HepG2 (cell line): ENCODE data around the gene CST3. TPM values are rescaled to one million over a fixed set of nuclear protein-coding genes. Genes with fewer than 3 reads are reported as not detected.

Experiments
- ARID5B ChIP-seq: IDR thresholded peaks from 2 replicates; pipeline ENCODE4 v1.4.0; 2020; ENCODE audit warnings: mild to moderate bottlenecking, missing genetic modification reagents
- CENPT ChIP-seq: sonication (generic); formaldehyde crosslinking; IDR thresholded peaks from 2 replicates; pipeline ENCODE4 v1.8.0; 2022; ENCODE audit warnings: low read depth, mild to moderate bottlenecking, moderate library complexity, missing genetic modification reagents
- CERS6 ChIP-seq: sonication (generic); formaldehyde crosslinking; IDR thresholded peaks from 2 replicates; pipeline ENCODE4 v1.5.0; 2020; ENCODE audit warnings: missing genetic modification reagents
- DMAP1 ChIP-seq: IDR thresholded peaks from 2 replicates; pipeline ENCODE4 v1.6.1; 2016
- FOSL2 ChIP-seq: sonication (generic); formaldehyde crosslinking; IDR thresholded peaks from 2 replicates; pipeline ENCODE4 v1.4.0; 2020; ENCODE audit warnings: missing genetic modification reagents
- NFIB ChIP-seq: sonication (generic); formaldehyde crosslinking; IDR thresholded peaks from 2 replicates; pipeline ENCODE4 v1.9.0; 2021; ENCODE audit warnings: missing genetic modification reagents, mild to moderate bottlenecking, borderline replicate concordance
- NFYB ChIP-seq: sonication (generic); formaldehyde crosslinking; IDR thresholded peaks from 2 replicates; pipeline ENCODE4 v1.4.0; 2020; ENCODE audit warnings: missing genetic modification reagents
- PRDM15 ChIP-seq: sonication (generic); formaldehyde crosslinking; IDR thresholded peaks from 2 replicates; pipeline ENCODE4 v1.4.0; 2020; ENCODE audit warnings: missing genetic modification reagents
- PRMT3 ChIP-seq: sonication (generic); formaldehyde crosslinking; IDR thresholded peaks from 2 replicates; pipeline ENCODE4 v1.8.1; 2022; ENCODE audit warnings: low read depth, mild to moderate bottlenecking, moderate library complexity, missing genetic modification reagents, borderline replicate concordance
- SOX5 ChIP-seq: IDR thresholded peaks from 2 replicates; pipeline ENCODE4 v1.6.1; 2016; ENCODE audit warnings: borderline replicate concordance
- TFAP4 ChIP-seq: sonication (generic); IDR thresholded peaks from 2 replicates; pipeline ENCODE4 v1.6.1; 2016; ENCODE audit warnings: low read depth, borderline replicate concordance
- ZBTB2 ChIP-seq: sonication (generic); formaldehyde crosslinking; IDR thresholded peaks from 2 replicates; pipeline ENCODE4 v1.8.0; 2022; ENCODE audit warnings: low read depth, missing genetic modification reagents
- ZNF556 ChIP-seq: sonication (generic); formaldehyde crosslinking; IDR thresholded peaks from 2 replicates; pipeline ENCODE4 v1.4.0; 2020; ENCODE audit warnings: mild to moderate bottlenecking, missing genetic modification reagents, borderline replicate concordance
- ZNF781 ChIP-seq: sonication (generic); formaldehyde crosslinking; IDR thresholded peaks from 2 replicates; pipeline ENCODE4 v1.5.1; 2020; ENCODE audit warnings: borderline replicate concordance, mild to moderate bottlenecking, missing genetic modification reagents; ENCODE audit errors: not compliant biosample characterization
- polyA plus RNA-seq, 8 experiments: library from polyadenylated mRNA; depleted of rRNA in 3 of 8; stranded (reverse) in 7 of 8; unstranded in 1 of 8; fragments of >200 nt; fragmentation: Illumina TruSeq in 4 of 8; extraction: Trizol in 4 of 8; gene quantifications; 2 replicates each; pipeline versions ENCODE4 v1.2.1 to v1.2.3, GENCODE V29; 2011 to 2016; ENCODE audit warnings: low read depth in 4 of 8, missing spikeins in 1 of 8, mixed read lengths in 1 of 8; ENCODE audit not compliant: insufficient read depth in 1 of 8
- total RNA-seq, 5 experiments: library from RNA; depleted of rRNA; stranded (reverse); fragments of >200 nt; fragmentation: Illumina TruSeq; extraction: Trizol; gene quantifications; 2 replicates each; pipeline ENCODE4 v1.2.3, GENCODE V29; 2016; ENCODE audit warnings: low read depth in 1 of 5

Gene CST3
- total and polyA plus RNA-seq, 2 of the 13 experiments (the other 11 are each of a cell fraction or from before 2014, with no cell fraction given) = 690 to 1,005 TPM

GRCh38 chr20:23585808-23586734 lies 51.7 kb downstream of the CST3 start (continued):
- TF ChIP-seq CENPT (CRISPR knock-in tag) = no peak; the same call in none of the 2 replicates
- no peak for TF ChIP-seq CERS6 (CRISPR knock-in tag)
- TF ChIP-seq FOSL2 (CRISPR knock-in tag) = peak; percentile 96
- TF ChIP-seq TFAP4 = peak; percentile 79; the same call in 1 of the 2 replicates
- TF ChIP-seq NFYB (CRISPR knock-in tag) = no peak
- TF ChIP-seq PRDM15 (CRISPR knock-in tag) = no peak
- TF ChIP-seq NFIB (CRISPR knock-in tag) = 0 out of 2 replicates have a peak, but pooled peaks have one; percentile 49
- peak; percentile 85 for TF ChIP-seq ARID5B
- TF ChIP-seq DMAP1 (CRISPR knock-in tag) = peak; percentile 58
- peak; percentile 31; the same call in 1 of the 2 replicates for TF ChIP-seq SOX5 (CRISPR knock-in tag)
- peak; percentile 24; the same call in 1 of the 2 replicates for TF ChIP-seq ZNF556 (CRISPR knock-in tag)
- no peak for TF ChIP-seq ZNF781 (CRISPR knock-in tag)
- no peak for TF ChIP-seq PRMT3 (CRISPR knock-in tag)
- no peak for TF ChIP-seq ZBTB2
